CD4-positive, alpha-beta T cell treated with Interleukin-6 for 4 hours (primary cell): Measurements from ENCODE around the gene CAND2.
"Not testable (repeated sequence)": the region's sequence is repeated elsewhere in the genome, so short reads cannot be mapped to it uniquely, and the experiment has no call there.

Experiments
- DNase-seq: peaks from one replicate; pipeline ENCODE4 v3.0.0-alpha.2; 2020; ENCODE audit warnings: mixed read lengths

CAND2 gene

DNA sequence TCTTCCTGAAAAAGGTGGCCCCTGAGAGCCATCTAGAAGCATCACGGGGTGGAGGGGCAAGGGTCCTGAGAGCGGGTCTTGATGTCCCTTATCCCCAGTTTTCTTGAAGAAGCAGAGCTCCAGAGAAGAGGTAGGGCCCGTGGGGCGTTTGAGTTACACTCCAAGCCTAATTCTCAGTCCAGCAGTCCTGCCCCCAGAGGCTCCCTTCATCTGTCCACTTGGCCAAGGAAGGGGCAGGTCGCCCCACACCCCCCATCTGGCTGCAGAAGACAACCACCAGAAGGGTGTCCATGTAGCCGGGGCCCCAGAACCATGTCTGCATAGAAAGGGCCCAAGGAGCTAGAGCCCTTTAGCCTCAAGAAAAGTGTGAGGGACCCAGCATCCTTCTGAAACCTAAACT lies 70.4 kb downstream of the CAND2 start:
- DNase-seq, result no peak

DNA sequence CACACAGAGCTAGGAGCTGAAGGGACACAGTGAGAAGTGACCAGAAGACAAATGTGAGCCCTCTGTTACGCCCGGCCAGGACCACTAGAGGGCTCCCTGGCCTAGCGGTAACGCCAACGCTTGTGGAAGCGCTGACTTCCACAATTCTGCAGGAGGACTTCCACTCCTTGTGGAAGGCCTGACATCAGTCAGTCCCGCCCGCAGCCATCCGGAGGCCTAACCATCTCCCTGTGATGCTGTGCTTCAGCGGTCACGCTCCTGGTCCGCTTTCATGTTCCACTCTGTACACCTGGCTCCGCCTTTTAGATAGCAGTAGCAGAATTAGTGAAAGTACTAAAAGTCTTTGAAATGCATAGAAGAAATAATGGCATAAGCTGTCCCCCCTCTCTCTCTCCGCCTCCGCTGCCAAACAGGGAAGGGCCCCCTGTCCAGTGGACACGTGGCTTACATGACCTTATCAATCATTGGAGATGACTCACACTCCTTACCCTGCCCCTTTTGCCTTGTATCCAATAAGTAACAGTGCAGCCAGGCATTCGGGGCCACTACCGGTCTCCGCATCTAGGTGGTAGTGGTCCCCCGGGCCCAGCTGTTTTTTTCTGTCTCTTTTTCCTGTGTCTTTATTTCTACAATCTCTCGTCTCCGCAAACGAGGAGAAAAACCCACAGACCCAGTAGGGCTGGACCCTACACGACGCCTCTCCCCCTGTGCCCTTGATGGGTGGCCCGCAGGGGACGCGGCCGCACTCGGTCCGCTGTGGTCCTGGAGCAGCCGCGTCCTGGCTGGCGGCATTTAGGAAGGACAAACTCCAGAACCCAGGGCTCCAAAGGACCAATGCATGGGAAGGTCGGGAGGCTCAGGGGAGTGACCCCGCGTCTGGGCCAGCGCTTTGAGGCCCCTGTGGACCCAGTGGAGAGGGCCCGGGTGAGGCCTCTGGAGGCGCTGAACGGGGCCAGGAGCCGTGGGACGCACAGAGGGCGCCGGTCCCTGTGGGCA lies 71.9 kb downstream of the CAND2 start:
- peak; percentile 69 for DNase-seq

DNA sequence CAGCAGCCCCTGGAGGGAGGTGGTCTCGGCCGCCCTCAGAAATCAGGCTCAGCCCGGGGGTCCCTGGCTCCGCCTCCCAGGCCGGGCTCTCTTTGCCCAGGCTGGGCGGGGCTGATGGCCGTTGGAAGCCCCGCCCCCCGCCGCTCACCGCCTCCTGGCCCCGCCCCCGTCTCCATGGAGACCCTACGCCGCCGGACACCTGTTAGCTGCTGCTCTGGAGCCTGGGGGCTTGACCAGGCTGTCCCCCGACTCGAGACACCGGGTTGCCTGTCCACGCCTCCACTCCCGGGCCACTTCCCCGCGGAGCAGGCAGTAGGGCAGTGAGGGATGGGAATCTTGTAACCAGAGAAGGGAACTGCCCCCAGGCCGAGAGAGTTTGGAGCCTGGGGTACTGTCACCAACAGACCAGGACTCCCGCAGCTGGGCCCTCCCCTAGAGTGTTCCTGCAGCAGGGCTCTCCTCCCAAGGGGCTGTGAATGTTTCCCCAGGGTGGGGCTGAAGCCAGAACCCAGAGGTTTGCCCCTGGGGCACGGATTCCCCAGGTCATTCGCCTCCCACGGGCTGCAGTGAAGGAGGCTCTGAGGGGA lies 72.6 kb downstream of the CAND2 start:
- peak; percentile 47 for DNase-seq

DNA sequence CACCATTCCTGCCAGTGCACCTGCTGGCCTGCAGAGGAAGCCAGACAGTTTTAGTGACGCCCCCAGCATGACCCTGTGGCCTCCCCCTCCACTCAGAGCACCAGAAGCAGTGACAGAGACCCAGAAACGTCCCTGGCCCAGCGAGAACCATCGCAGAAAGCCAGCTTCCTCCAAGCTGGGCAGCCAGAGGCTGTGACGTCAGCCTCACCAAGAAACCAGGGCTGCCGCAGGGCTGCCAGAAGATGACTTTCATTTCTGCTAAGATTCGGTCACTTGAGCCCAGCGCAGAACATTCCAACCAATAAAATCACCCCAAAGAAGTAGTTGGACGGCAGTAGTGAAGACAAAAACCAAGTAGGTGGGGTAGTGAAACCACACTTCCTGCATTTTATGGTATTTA lies 74.5 kb downstream of the CAND2 start:
- DNase-seq, result peak; percentile 33

DNA sequence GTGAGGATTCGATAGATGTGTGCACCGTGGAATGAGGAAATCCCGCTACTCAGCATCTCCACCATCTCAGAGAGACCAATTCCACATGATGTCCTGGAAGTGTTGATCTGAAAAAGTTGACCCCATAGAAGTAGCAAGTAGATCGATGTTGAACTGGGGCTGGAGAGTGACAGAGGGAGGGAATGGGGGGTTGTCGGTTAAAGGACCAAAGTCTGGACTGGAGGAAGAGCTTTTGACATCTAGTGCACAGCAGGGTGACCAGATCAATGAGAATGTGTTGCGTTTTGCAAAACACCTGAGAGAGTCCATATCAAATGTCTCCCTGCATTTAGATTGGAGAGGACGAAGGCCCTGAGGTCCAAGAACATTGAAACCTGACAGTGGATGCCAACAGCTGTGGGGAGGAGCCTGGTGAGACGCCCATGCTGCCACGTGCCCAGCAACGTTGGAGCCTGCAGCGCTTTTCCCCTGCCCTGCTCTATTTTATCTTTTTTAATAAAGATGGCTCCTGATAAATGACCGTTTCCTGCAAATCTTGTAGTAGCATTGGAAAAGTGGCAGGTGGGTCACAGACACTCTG lies 75.0 kb downstream of the CAND2 start:
- DNase-seq, result no peak

DNA sequence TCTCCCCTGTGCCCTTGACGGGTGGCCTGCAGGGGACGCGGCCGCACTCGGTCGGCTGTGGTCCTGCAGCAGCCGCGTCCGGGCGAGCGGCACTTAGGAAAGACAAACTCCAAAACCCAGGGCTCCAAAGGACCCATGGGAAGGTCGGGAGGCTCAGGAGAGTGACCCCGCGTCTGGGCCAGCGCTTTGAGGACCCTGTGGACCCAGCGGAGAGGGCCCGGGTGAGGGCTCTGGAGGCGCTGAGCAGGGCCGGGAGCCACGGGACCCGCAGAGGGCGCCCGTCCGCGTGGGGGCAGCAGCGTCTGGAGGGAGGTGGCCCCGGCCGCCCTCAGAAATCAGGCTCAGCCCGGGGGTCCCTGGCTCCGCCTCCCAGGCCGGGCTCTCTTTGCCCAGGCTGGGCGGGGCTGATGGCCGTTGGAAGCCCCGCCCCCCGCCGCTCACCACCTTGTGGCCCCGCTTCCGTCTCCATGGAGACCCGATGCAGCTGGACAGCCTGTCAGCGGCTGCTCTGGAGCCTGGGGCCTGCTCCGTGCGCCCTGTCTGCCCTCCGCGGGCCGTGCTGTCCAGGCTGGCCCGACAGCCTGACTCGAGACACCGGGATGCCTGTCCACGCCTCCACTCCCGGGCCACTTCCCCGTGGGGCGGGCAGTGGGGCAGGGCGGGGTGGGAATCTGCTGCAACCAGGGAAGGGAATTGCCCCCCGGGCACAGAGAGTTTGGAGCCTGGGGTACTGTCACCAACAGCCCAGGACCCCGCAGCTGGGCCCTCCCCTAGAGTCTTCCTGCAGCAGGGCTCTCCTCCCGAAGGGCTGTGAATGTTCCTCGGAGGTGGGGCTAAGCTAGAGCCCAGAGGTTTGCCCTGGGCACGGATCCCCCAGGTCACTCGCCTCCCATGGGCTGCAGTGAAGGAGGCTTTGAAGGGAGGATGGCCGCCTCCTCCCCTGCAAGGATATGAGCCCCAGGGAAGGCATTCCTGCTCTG lies 79.7 kb downstream of the CAND2 start:
- peak; percentile 32 for DNase-seq

DNA sequence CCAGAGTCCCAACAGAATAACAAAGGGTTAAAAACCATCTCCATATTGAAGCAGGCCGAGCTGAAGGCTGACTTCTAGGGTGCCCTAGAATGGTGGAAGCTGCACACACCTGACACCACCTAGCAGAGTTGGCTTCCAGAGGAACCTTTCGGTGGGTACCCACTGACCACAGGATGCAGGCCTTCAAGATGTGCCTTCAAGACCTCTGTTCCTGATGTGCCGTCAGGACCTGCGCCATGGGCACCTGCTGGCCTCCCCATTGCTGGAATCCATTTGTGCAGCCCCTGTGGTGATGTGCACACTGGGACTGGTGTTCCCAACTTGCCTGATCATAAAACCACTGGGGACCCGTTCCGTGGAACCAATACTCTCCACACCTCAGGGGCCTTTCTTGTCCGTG lies 80.6 kb downstream of the CAND2 start:
- DNase-seq, result no peak

DNA sequence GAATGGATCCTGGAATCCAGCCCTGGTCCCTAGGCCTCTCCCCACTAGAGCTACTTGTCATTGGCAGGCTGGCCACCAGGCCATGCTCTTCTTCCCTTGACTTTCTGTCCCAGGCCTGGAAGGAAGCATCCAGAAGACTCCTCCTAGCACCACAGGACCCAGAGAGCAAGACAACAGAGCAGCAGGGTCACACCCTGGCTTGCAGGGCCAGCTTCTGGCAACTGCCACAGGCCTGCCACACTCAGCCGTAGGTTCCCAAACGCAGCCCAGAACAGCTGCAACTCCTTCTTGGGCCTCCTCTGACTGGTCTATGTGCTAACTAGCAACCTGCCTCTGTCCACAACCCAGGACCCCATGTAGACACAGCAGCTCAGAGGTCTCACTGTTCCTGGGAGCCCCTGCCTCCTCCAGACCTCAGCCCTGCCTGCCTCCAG lies 81.7 kb downstream of the CAND2 start:
- no peak for DNase-seq

DNA sequence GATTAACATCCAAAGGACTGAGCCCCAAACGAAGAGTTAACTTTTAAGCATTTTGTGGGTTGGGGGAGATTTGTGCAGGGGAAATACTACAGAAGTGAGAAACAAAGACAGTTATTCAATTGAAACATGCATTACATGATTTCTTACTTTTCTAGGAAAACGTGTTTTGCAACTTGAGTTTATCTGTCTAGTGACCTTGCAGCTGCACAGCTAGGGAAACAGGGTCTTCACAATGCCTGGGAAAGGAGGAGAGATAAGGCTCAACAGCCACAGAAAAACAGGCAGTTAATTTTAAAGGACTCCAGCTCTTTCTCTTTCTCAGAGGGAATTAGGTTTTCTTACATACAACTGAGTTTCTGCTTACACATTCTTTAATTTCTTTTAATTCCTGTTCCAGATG lies 82.3 kb downstream of the CAND2 start:
- DNase-seq, result not testable (repeated sequence)

DNA sequence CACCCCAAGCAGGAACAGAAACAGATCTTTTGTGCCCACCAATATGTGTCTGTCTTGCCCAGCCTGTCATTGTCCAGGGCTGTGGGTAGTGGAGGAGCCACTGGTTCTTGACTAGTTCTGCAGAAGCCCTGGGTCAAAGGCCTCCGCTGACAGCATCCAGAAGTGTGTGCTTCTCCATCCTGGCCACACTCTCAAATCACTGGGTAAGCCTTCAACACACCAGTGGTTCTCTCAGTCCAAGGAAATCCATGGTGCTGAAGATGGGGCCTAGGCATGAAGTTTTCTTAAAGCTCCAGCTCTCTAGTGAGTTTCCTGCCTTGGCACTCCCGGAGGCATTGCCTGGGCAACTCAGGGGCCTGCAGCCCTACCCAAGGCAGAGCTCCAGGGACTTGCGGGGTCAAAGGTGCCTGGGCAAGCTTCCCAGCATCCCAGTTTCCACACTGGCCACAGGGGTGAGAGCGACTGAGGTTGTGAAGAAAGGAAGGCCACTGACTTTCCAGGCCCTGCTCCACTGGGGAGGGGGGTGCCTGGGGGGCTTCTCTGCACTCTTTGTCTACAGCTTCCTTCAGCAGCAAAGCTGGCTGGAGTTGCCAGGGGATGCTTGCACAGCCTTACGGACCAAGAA lies 82.8 kb downstream of the CAND2 start:
- DNase-seq, result no peak

DNA sequence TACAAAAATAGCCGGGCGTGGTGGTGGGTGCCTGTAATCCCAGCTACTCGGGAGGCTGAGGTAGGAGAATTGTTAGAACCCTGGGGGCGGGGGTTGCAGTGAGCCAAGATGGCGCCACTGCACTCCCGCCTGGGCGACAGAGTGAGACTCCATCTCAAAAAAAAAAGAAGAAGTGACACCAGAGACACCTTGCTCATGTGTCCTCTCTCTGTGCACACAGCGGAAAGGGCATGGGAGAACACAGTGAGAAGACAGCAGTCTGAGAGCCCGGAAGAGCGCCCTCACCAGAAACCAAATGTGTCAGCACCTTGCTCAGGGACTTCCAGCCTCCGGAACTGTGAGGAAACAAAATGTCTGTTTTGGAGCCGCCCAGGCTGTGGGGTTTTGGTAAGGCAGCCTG lies 85.4 kb downstream of the CAND2 start:
- DNase-seq, result not testable (repeated sequence)

DNA sequence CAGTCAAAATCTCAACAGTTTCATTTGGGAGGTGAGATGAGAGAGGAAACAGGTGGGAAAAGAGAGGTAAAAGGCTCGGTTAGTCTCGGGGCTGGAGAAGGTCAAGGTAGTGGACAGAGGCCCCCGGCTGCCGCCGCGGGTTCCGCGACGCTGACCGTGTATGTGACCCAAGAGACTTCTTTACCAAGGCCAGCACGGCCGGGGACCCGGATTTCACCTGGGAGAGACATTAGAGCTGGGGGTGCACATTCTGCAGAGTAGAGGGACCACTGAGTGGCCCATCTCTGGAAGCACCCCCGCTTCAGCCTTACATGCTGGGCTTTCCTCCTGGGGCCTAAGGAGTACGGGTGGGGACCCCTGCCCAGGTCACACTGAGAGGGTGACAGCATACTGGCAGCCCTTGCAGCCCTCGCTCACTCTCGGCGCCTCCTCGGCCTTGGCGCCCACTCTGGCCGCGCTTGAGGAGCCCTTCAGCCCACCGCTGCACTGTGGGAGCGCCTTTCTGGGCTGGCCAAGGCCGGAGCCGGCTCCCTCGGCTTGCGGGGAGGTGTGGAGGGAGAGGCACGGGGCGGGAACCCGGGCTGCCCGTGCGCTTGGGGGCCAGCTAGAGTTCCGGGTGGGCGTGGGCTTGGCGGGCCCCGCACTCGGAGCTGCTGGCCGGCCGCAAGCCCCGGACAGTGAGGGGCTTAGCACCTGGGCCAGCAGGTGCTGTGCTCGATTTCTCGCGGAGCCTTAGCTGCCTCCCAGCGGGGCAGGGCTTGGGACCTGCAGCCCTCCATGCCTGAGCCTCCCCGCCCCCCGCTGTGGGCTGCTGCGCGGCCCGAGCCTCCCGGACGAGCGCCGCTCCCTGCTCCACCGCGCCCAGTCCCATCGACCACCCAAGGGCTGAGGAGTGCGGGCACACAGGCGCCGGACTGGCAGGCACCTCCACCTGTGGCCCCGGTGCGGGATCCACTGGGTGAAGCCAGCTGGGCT lies 86.1 kb downstream of the CAND2 start:
- no peak for DNase-seq

DNA sequence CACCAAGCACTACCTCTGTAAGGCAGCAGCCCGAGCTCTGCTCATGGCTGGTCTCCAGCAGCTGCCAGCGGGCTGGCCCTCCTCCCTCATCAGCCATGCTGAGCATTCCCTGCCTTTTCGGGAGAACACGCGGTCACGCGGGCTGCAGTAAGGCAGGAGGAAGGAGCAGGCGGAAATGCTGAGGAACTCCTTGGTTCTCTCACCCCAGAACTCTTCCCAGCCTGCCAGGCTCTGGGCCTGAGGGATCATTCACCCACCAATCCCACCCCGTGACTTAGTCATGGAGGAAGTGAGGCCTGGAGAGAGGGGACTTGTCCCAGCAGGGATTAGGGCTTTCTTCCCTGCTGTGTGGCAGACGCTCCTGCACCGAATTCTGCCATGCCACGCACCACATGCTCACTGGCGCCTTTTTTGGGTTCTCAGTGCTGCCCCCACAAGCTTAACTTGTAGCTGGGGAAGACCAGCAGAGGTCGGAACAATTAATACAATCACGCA lies 87.8 kb downstream of the CAND2 start:
- DNase-seq, result no peak
